ENCODE results near the gene TRIM27.
A peak's percentile ranks its signal among the peaks of the same experiment; 100 is the strongest.
"Not testable (repeated sequence)": the region's sequence is repeated elsewhere in the genome, so short reads cannot be mapped to it uniquely, and the experiment has no call there.

TRIM27 gene

DNA sequence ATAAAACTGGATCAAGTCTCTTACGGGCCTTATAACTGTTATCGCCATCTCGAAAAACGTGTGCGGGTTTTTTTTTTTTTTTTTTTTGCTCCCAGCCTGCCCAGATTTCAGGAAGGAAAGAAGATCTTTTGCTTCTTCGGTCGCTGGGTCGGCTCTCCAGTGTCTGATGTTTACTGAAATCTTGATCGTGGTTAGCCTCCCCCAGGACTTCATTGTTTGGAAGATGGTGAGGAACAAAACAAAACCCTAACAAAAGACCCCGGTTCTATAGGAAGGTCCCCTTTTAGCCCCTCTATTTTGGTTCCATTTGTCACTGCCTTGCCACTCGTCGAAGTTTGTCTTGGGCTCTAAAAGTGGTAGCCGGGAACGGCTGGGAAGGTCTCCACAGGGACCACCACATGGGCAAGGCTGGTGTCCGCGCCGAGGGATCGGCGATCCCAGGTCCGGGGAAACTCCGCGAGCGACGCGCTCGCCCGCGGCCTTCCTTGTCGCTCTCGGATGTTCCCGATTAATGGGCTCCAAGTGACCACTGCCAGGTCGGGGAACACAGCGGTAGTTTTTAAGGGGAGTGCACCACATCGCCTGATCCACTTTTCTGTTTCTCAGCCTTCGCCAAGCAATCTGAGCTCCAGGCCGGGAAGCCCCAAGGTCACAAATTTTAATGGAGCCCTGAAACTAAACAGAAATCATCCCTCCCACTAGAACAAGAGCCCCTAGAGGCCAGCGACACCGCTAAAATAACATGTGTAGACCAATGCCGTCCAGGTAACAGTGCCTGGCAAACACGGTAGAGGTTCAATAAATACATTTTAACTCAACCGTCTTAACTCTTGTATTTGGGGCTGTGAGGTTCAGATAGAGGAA is 27.0 kb downstream of the TRIM27 start:
- DNase-seq (ENCODE audit: low read depth in 2 of 2): peak in 1 of 2 donors; percentile 28

GRCh38 chr6:28895131-28895812 is 28.5 kb downstream of the TRIM27 start:
- DNase-seq (ENCODE audit: low read depth in 2 of 2): peak; percentile 76 to 83

DNA sequence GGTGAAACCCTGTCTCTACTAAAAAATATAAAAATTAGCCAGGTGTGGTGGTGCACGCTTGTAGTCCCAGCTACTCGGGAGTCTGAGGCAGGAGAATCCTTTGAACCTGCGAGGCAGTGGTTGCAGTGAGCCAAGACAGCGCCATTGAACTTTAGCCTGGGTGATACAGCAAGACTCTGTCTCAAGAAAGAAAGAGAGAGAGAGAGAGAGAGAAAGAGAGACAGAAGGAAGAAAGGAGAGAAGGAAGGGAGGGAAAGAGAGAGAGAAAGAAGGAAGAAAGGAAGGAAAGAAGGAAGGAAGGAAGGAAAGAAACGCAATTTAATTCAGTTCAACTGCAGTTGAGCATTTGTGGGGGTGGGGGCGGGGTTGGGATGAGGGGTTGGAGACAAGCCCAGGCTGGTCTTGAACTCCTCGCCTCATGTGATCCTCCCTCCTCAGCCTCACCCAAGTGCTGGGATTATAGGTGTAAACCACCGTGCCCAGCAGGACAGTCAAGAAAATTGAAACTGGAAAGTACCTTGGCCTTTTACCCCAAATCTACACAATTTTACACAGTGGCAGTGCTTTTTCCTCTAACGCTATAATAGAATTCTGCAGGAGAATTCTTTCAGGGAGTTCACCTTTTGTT is 30.5 kb downstream of the TRIM27 start:
- no peak for DNase-seq (ENCODE audit: low read depth in 2 of 2)

GRCh38 chr6:28892525-28892924 is 31.3 kb downstream of the TRIM27 start:
- no peak for DNase-seq (ENCODE audit: low read depth in 2 of 2)

GRCh38 chr6:28887796-28888496 is 35.8 kb downstream of the TRIM27 start:
- DNase-seq (ENCODE audit: low read depth in 2 of 2): no peak

- no peak for DNase-seq (ENCODE audit: low read depth in 2 of 2)
Measured at GRCh38 chr6:28886079-28886439, 37.7 kb downstream of the TRIM27 start.

- peak in 1 of 2 donors; percentile 63 for DNase-seq (ENCODE audit: low read depth in 2 of 2)
Measured at GRCh38 chr6:28884423-28885131, 39.2 kb downstream of the TRIM27 start.

- DNase-seq (ENCODE audit: low read depth in 2 of 2): peak in 1 of 2 donors; percentile 41
Measured at GRCh38 chr6:28880894-28881780, 42.6 kb downstream of the TRIM27 start.

DNA sequence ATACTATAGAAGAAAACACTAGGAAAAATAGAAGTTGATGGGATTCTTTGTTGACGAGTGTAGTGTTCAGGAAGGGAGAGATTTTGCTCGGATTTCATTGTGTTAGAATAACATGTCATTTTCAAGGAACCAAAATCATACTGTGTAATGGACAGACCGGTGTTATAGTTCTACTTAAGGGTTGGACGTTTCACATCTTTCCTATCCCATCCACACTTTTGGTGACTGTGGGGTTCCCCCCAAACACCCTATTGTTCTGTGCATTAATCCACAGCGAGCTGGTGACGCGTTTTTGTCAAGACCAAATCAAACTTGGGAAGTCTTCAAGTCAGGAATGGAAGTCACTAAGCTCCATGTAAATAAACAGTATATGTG is 43.3 kb downstream of the TRIM27 start:
- DNase-seq (ENCODE audit: low read depth in 2 of 2): no peak

DNA sequence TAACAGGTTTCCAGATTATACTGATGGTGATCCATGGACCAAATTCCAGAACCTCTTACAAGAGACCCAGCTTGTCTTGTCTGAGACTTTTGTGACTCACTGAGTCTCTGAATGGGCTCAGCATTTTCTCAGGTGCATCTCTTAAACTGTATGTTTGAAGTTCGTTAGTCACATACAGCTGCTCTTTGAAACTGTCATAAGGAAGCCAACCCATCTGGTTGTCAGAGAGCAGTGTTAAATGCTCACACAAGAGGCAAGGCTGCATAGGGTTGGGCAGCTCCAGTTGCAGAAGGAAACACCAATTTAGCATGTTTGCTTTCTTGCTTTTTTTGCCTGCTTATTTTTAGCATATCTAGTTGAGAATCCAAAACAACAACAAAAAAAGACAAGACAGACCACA is 47.1 kb downstream of the TRIM27 start:
- no peak for DNase-seq (ENCODE audit: low read depth in 2 of 2)

DNA sequence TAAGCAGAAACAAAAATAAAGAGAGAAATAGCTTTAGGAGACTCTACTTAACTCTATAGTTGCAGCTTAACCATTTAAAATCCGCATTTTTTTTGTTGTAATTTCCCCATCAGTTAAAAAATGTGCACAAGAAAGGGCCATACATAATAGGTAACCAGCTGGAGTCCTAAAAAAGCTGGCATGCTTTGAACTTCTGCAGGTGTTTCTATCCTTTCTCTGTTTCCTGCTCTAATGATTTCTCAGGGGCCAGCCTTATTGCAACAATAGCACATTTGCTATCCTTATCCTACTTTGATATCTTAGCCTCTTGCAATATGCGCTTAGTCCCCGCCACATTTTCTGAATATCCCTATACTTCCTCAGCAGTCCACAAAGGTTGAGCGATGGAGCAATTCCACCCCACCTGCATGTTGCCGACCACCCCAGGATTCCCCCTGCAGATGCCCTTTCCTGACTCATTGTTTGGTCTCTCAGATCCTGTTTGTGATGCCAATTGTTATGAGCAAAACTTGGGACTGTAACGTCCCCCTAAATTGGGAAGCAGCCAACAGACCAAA is 48.5 kb downstream of the TRIM27 start:
- no peak for DNase-seq (ENCODE audit: low read depth in 2 of 2)

DNA sequence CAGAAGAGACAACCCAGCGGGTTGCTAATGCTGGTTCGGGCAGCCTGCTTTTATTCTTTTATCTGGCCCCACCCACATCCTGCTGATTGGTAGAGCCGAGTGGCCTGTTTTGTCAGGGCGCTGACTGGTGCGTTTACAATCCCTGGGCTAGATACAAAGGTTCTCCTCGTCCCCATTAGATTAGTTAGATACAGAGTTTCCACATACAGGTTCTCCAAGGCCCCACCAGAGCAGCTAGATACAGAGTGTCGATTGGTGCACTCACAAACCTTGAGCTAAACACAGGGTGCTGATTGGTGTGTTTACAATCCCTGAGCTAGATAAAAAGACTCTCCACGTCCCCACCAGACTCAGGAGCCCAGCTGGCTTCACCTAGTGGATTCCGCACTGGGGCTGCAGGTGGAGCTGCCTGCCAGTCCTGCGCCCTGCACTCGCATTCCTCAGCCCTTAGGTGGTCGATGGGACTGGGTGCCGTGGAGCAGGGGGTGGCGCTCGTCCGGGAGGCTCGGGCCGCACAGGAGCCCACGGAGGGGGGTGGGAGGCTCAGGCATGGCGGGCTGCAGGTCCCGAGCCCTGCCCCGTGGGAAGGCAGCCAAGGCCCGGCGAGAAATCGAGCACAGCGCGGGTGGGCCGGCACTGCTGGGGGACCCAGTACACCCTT is 51.5 kb downstream of the TRIM27 start:
- DNase-seq (ENCODE audit: low read depth in 2 of 2): not testable (repeated sequence)

- DNase-seq (ENCODE audit: low read depth in 2 of 2): no peak
Measured at GRCh38 chr6:28871335-28872156, 52.2 kb downstream of the TRIM27 start.

- no peak for DNase-seq (ENCODE audit: low read depth in 2 of 2)
Measured at GRCh38 chr6:28868873-28869272, 54.9 kb downstream of the TRIM27 start.

GRCh38 chr6:28867086-28867409 is 56.7 kb downstream of the TRIM27 start:
- DNase-seq (ENCODE audit: low read depth in 2 of 2): no peak

GRCh38 chr6:28866205-28867085 is 57.3 kb downstream of the TRIM27 start:
- peak; percentile 57 to 71 for DNase-seq (ENCODE audit: low read depth in 2 of 2)

GRCh38 chr6:28865401-28866204 is 58.2 kb downstream of the TRIM27 start:
- peak in 1 of 2 donors; percentile 52 for DNase-seq (ENCODE audit: low read depth in 2 of 2)

Measured in stimulated activated CD8-positive, alpha-beta memory T cell treated with anti-CD3 and anti-CD28 coated beads, Interleukin-15, amount 100 ng/mL, for 48 hours (primary cell).